SW 1271 (cell line): Measurements from ENCODE around the gene KLK7.
"Not testable (repeated sequence)": the region's sequence is repeated elsewhere in the genome, so short reads cannot be mapped to it uniquely, and the experiment has no call there.

Source experiments
- DNase-seq, 2 experiments: peaks; one replicate each; lab custom pipeline; 2025; lab: John Stamatoyannopoulos, UW

Gene KLK7

DNA sequence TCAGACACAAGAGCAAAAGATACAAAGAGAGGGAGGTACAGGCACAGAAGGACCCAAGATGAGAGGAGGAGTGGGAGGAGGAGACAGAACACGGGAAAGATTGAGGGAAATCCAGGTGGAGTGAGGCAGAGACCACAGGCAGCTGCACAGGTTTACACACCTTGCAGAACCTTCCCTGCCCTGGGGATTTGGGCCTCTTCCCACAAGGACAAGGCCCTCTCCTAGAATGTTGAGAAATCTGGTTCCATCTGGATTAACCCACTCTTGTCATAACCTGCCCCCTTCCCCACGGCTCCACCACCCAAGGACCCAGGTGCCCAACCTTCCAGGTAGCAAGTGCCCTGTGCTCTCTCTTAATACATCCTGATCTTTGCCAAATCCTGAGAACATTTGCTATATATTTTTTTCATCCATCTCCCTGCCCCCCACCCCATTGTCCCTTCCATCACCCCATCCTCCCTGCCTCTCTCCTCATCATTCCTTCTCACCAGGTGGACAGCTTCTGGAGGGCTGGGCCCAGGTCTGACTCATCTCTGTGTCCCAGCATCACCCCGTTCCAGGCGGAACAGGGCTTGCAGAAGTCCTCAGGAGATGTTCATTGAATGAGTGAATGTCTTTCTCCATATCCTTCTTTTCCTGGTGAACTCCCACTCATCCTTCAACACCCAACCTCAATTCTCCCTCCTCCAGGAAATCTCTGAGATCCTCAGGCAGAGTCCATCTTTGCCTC is 26.5 kb upstream of the KLK7 start:
- DNase-seq, result no peak

DNA sequence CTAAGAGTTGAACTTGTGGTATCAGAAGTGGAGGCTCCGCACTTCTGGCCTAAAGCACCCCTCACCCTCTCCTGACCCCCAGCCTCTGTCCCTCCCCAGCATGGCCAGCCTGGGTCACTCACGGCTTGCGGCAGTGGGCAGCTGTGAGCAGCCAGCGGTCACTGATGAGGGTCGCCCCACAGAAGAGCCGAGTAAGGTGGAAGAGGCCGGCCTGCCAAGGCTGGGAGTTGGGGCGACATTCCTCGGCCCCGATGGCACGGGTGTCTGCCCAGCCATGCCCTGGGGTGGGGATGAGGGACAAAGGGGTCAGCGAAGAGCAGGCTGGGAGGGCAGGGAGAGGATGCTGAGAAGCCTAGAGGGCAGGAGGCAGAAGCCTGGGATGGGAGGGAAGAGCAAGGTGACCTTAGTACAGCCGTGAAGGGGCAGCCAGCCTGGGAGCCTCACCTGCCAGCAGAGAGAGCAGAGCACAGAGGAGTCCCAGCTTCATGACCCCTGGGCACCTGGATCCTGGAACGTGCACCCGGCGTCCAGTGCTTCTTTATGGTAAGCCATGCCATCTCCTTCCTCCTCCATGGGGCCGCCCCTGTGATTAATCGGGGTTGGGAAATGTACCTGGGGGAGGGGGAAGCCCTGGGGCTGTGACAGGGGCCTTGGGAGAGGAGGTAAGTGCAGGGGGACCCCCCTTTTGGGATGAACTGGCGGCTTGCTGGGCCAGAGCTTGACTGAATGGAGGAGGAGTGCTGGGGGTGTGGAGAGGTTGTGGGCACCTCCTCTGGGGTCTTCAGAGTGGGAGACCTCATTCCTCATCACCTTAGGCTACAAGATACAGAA is 25.6 kb upstream of the KLK7 start:
- no peak for DNase-seq

DNA sequence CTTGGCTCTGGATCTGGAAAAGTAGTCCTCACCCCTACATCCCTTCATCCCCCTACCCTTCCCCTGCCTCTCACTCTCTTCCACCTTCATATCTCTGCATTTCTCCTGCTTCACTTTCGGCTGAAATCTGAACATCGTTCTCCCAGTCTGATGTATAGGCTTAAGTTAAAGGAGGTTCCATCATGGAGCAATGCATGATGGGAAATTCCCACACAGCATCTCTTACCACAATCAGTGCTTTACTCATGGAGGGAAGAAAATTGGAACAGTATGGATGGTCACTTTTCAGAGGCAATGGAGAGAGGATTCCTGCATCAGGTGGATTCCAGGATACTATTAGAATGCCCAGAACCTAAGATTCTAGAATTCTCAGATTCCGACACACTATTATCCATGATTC is 23.8 kb upstream of the KLK7 start:
- no peak for DNase-seq

DNA sequence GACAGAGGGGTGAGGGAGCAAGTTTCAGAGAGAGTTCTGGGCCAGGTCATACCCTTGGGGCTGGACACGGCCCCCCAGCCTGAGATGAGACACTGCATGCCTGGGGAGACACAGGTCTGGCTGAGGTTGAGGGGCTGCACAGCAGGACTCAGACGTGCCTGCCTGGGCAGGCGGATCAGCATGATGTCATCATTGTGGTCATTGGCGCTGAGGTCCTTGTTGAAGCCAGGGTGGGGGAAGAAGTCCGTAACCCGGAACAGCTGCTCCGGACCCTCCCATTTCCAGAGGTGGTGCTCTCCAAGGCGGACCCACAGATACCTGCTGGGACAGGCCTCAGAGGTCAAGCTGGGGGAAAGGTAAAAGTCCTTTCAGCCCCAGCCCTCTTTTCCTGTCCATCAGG is 22.7 kb upstream of the KLK7 start:
- no peak for DNase-seq

DNA sequence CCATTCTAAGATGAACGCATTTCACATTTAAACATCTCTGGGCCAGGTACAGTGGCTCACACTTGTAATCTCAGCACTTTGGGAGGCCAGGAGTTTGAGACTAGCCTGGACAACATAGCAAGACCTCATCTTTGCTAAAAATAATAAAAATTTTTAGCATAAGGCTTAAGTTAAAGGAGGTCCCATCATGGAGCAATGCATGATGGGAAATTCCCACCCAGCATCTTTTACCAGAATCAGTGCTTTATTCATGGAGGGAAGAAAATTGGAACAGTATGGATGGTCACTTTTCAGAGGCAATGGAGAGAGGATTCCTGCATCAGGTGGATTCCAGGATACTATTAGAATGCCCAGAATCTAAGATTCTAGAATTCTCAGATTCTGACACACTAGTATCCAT is 21.5 kb upstream of the KLK7 start:
- no peak for DNase-seq

DNA sequence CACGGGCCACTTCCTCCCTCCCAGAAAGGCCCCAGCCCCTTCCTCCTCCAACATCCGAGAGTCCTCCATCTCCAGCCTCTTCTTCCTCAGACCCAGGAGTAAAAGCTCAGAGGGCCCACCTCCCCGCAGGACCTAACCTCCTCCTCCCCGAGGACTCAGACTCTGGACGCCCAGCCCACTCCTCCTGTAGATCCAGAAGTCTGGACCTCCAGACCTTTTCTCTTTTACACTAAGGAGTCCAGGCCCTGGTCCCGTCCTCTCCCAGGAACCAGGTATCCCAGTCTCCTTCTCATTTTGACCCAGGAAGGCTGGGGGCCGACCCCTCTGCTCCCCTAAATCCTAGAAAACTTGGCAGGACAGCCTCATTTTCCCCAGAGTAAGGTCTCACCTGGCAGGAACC is 19.6 kb upstream of the KLK7 start:
- no peak for DNase-seq

DNA sequence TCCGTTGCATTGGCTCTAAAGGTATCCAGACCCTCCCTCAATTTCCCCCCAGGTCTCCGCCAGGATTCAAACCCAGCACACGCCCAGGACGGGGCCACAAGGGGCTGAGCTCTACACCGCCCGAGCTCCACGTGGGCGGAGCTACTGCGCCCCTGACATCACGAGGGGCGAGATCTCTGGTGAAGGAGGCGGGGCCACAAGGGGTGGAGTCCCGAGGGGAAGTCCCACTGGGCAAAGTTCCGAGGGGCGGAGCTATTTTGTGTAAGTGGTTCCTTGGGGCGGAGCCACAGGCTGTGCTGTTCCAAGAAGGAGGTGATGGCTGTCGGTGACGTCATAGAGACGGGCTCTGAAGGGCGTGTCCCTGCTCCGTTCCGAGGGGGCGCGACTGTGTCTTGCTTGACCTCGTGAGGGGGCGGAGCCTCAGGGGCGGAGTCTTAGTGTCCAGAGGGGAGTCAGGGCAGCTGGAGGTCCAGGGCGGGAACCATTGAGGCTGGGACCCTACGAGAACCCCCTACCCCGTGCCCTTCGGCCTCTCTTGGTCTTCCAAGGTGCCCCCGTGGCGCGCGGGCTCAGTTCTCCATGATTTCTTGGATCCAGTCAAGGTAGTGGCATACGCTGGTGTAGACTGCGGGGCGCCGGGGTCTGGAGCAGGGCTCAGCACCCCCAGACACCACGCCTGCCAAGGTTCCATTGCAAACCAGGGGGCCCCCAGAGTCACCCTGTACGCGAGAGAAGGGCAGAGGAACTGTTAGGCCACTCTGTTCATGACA is 19.0 kb upstream of the KLK7 start:
- DNase-seq, result peak in 1 of 2 experiments; percentile 31

DNA sequence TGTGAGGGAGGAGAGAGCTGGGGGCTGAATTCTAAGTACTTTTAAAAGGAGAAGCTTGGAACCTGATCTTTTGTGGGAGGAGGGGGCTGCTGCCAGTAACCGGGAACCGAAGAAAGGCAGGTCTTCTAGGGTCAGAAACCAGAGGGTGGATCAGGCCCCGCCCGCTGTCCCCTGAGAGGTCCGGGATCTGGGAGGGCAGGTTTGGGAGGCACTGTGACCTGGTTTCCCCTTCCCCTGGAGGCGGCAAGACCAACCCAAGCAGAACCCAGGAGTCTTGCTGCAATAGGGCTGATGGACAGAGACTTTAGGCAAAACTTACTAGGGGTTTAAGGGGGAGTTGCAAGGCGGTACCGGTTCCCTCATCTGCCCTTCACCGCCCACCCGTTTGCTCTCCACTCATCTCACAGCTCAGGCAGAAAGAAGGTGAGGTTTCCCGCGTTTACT is 18.4 kb upstream of the KLK7 start:
- no peak for DNase-seq

DNA sequence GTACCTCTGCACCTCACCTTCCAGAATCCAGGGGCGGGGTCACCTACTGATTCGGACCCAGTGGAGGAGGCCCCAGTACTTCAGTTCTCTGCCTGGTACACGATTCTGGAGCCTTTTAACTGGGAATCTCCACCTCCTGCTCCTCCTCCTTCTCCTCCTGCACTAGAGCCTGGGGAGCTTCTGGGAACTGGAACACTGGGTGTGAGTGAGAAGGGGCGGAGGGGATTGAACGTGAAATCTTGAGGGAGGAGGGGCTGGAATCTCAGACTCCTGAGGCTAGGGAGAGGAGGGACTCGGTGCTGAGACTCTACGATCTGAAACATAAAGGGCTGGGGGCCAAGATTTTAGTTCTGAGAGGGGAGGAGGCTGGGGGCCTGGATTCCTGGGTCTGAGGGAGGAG is 17.8 kb upstream of the KLK7 start, which contains the start of gene KLK8:
TSS of gene KLK8 (minus strand) at position 90 of the 400 bp plus-strand sequence. CDS start 437 bp downstream, outside the sequence.
- no peak for DNase-seq

DNA sequence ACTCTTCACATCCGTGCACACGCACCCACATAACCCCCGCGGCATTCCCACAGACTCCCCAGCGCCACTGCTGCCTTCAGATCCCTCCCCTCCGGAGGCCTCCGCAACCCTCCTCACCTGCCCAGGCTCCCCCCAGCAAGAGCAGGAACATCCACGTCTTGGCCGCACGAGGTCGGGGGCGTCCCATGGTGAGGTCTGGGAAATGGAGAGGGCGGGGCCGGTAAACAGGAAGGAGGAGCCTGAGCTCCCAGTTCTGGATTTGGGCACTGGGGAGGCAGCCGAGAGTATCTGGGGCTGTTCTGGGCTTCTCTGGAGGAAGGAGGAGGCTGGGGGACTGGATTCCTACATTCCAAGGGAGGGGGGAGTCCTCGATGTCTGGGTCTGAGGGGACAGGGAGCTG is 17.3 kb upstream of the KLK7 start:
- no peak for DNase-seq

DNA sequence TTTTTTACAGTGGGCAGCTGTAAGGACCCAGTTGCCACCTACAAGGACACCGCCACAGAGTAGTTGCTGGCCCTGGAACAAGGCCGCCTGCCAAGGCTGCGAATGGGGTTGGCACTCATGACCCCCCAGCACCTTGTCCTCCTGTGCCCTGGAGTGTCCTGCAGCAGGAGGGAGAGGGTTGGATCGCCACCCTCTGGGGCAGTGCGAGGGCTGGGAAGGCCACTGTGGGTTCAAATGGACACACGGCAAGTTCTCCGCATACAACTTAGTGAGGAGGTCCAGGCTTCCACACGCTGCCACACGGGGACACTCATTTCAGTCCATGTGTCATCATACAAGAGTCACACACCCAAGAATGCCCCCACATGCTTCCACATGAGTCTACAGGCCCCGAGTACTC is 16.7 kb upstream of the KLK7 start:
- DNase-seq, result no peak

DNA sequence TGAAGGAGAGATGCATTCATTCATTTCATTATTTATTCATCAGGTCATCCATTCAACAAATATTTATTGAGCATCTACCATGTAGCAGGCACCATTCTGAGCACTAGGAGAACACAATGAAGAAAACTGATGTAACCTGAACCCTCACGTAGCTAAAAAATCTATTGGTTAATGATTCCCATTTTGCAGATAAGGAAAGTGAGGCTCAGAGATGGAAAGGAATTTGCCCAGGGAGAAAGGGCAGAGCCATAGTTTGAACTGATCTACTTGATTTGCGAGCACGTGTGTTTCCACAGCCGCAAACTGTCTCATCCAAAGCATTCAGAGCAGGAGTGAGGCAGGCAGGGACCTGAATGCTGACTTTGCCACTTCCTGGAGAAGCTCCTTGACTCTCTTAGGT is 15.0 kb upstream of the KLK7 start:
- no peak for DNase-seq

DNA sequence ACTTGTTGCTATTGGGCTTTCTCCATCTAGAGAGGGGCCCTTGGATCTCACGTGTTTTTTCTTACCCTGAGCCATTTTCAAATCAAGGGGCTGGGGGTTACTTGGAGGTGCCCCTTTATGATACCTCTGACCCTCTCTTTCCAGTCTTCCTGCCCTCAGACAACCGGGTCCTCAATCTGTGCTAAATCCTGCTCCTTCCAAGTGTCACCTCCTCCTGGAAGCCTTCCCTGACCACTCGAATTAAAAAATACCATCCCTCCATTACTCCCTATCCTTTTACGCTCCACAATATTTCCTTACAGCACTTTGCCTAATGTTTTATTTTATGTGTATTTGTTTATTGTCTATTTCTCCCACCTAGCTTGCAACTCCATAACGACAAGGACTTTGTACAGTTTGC is 14.3 kb upstream of the KLK7 start:
- DNase-seq, result no peak

DNA sequence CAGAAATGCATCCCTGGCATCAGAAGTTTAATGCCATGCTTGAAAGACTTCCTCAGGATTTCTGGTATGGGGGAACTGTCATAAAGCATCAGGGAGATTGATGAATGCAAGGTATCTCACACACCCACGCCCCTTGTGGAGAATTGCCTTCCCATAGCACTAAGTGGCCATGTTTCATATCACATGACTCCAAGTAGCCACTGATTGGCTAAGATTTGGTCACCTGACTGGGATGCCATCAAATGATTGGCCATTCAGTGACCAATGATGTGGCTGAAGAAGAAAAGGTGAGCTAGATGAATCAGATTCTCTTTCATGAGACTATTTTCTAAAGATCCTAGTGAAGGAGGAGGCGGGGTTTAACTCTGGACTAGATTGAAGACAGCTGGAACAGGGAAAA is 10.4 kb upstream of the KLK7 start:
- no peak for DNase-seq

DNA sequence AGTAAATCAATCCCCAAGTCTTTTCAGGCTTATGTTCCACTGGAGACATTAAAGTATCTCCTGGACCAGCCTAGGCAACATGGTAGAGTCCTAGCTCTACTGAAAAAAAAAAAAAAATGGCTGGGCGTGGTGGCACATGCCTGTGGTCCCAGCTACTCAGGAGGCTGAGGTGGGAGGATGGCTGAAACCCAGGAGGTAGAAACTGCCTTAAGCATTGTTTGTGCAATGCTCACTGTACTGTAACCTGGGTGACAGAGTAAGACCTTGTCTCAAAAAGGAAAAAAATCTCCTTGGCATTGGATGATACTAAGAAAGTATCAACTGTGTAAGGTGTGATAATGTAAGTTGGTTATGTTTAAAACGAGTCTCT is 8.9 kb upstream of the KLK7 start:
- DNase-seq, result no peak

DNA sequence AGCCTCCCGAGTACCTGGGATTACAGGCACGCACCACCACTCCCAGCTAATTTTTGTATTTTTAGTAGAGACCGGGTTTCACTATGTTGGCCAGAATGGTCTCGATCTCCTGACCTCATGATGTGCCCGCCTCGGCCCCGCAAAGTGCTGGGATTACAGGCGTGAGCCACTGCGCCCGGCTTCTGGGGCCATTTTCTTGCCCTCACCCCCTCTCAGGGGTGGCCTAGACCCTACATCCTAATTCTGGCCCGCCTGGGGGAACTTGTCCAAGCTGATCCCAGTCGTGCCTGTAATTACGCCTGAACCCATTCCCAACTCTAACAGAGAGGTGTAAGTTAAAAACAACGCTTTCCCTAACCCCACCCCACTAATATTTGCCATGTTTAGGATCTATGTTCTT is 699 bp upstream of the KLK7 start:
- DNase-seq, result not testable (repeated sequence)

DNA sequence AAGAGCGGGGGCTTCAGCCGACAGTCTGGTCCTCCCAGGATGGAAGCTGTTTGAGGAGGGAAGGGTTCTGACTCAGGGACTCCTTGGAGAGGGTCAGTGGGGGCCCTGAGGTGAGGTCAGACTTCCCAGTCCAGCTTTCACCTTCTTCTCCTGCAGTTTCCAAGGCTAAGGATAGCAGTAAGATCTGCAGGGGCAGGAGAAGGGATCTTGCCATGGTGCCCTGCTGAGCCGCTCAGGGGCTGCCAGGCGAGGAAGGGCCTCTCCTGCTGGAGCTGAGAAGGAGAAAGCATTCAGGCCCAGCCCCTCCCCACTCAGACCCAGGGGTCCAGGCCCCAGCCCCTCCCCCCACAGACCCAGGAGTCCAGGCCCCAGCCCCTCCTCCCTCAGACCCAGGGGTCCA is 1.5 kb downstream of the KLK7 start:
- no peak for DNase-seq

DNA sequence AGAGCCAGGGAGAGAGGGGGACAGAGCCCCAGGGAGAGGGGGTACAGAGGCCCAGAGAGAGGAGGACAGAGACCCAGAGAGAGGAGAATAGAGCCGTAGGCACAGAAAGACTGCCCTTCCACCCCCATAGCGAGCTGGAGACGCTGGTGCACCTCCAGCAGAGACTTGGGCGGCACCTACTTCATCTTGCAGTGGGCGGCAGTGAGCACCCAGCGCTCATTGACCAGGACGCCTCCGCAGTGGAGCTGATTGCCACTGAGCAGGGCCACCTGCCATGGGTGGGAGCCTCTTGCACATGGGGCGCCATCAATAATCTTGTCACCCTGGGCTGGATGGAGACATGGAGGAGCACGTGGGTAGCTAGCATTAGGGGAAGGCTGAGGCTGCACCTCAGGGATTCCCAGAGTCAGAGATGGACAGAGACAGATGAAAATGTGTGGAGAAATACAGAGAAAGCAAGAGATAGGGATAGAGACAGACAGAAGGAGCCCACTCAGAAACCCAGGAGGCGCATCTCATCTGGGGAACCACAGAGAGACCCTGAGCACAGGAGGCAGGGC is 2.0 kb downstream of the KLK7 start:
- DNase-seq, result no peak

DNA sequence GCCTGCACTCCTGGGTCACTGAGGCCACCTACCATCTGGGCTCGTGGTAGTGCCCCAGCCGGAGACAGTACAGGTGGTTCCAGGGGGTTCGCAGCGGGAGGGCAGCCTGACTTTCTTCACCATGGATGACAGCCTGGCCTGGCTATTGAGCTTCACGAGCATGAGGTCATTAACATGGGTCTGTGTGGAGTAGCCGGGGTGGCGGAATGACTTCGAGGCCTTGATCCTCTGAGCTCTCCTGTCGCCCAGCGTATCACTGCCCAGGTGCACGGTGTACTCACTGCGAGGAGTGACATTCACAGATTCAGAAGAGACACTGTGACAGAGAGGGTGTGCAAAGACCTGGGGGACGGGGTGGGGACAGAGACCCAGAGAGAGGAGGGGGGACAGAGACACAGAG is 3.5 kb downstream of the KLK7 start:
- DNase-seq, result no peak

DNA sequence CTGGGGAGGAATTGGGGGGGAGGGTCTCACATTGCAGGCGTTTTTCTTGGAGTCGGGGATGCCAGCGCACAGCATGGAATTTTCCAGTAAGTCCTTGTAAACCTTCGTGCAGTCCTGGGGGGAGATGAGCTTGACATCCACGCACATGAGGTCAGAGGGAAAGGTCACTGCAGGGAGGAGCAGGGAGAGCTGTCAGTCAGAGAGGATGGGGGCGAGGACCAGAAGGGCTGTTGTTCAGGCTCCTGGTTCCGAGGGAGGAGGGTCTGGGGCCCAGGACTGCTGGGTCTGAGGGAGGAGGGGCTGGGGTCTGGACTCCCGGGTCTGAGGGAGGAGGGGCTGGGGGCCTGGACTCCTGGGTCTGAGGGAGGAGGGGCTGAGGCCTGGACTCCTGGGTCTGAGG is 4.0 kb downstream of the KLK7 start:
- DNase-seq, result no peak

DNA sequence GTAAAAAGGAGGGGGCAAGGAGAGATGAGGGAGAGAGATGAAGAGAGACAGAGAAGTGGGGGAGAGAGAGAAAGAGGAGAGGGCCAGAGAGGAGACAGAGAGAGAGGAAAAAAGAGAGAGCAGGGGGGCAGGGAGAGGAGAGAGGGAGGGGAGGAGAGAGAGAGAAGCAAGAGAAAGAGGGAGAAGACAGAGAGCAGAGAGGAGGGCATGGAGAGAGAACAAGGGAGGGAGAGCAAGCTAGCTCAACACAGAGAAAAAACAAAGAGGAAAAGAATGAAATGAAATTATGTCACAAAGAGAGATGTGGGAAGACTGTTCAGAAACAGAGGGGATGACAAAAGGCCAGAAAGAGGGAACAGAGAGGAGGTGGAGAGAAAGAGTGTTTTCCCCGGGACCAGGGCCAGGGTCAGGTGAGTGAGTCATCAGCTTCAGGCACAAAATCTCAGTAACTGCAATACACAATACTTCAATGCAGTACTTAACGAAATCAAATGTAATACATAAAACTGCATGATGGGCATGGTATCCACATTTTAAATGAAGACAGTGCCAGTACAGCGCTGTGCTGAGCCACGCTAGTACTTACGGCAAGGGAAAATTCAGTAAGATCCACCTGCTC is 4.8 kb downstream of the KLK7 start:
- DNase-seq, result no peak

DNA sequence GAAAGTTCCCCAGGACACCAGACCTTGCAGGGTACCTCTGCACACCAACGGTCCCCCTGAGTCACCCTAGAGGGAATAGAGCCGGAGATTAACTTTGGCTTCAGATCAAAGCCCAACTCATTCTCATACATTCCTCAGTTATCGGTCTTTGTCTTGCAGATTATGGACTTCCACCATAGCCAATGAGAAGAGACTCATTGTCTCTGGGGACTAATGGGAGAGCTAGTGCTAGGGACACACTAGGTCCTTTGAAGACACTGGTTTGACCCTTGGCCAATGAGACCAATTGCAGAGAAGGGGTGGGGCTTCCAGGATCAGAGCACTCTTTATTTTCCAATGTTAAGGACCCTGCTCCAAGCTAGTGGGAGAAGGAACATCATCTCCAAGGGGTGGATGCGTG is 6.1 kb downstream of the KLK7 start:
- no peak for DNase-seq
